Lower leg skin (tissue), 3 donors: ENCODE measurements around the gene CD274.

Source experiments
- CTCF ChIP-seq, 3 donors: fragments of 450-650 bp; IDR thresholded peaks; one replicate each; pipeline ENCODE4 v1.5.1; 2016; ENCODE audit warnings: antibody characterized with exemption in 3 of 3, mild to moderate bottlenecking in 3 of 3, moderate library complexity in 2 of 3
- POLR2A ChIP-seq, 2 donors: fragments of 450-650 bp; IDR thresholded peaks; one replicate each; pipeline ENCODE4 v1.6.1; 2016 to 2017; ENCODE audit warnings: antibody characterized with exemption in 2 of 2, mild to moderate bottlenecking in 1 of 2, moderate library complexity in 1 of 2

- TF ChIP-seq CTCF (IDR thresholded peaks at IDR 0.05) (no peak), POLR2A (IDR thresholded peaks at IDR 0.05) (no peak)
These were observed 33.4 kb upstream of the CD274 start for GRCh38 chr9:5416953-5417352.
